Cardiac muscle cell (in vitro differentiated cells and primary cell): ENCODE data around the gene CCDC144A. TPM values are rescaled to one million over a fixed set of nuclear protein-coding genes. Genes with fewer than 3 reads are reported as not detected.
"Not testable (repeated sequence)": the region's sequence is repeated elsewhere in the genome, so short reads cannot be mapped to it uniquely, and the experiment has no call there.

Source experiments
- DNase-seq, 2 donors: peaks; one replicate each; pipeline versions ENCODE4 v3.0.0 to v3.0.0-alpha.2; 2010 to 2017; ENCODE audit warnings: low read depth in 1 of 2, low spot score in 1 of 2
- H3K27ac ChIP-seq: fragments of 200-600 bp; sonication (generic); 2 replicates; pipeline ENCODE4 v1.5.1; 2016
- H3K27me3 ChIP-seq: fragments of 200-600 bp; sonication (generic); 2 replicates; pipeline ENCODE4 v1.6.0; 2016; ENCODE audit warnings: control low read depth
- H3K36me3 ChIP-seq: fragments of 200-600 bp; sonication (generic); 2 replicates; pipeline ENCODE4 v1.5.1; 2016; ENCODE audit warnings: control low read depth
- H3K4me1 ChIP-seq: fragments of 200-600 bp; sonication (generic); 2 replicates; pipeline ENCODE4 v1.8.1; 2017; ENCODE audit warnings: low read depth, mild to moderate bottlenecking, mixed run types
- H3K4me3 ChIP-seq: fragments of 200-600 bp; sonication (generic); 2 replicates; pipeline ENCODE4 v1.5.1; 2016; ENCODE audit warnings: mild to moderate bottlenecking
- H3K9me3 ChIP-seq: fragments of 200-600 bp; sonication (generic); 2 replicates; pipeline ENCODE4 v1.5.1; 2017; ENCODE audit warnings: low read depth, mild to moderate bottlenecking, control low read depth
- polyA plus RNA-seq: library from polyadenylated mRNA; unstranded; fragments of >200 nt; fragmentation: Nextera tagmentation; extraction: Ambion mirVana; gene quantifications from 2 replicates; pipeline ENCODE4 v1.2.1, GENCODE V29; 2016
- total RNA-seq: library from RNA; depleted of rRNA; stranded (reverse); fragments of >200 nt; gene quantifications from 2 replicates; pipeline ENCODE4 v1.2.3, GENCODE V29; 2016
- TF ChIP-seq, protein P1 (sequence below): IDR thresholded peaks from 2 replicates; pipeline ENCODE4 v1.5.1; 2012; ENCODE audit warnings: low read depth, mild to moderate bottlenecking, low read length

CCDC144A gene
- total and polyA plus RNA-seq, 2 experiments from 2014 or later = 0.15 to 0.24 TPM

DNA sequence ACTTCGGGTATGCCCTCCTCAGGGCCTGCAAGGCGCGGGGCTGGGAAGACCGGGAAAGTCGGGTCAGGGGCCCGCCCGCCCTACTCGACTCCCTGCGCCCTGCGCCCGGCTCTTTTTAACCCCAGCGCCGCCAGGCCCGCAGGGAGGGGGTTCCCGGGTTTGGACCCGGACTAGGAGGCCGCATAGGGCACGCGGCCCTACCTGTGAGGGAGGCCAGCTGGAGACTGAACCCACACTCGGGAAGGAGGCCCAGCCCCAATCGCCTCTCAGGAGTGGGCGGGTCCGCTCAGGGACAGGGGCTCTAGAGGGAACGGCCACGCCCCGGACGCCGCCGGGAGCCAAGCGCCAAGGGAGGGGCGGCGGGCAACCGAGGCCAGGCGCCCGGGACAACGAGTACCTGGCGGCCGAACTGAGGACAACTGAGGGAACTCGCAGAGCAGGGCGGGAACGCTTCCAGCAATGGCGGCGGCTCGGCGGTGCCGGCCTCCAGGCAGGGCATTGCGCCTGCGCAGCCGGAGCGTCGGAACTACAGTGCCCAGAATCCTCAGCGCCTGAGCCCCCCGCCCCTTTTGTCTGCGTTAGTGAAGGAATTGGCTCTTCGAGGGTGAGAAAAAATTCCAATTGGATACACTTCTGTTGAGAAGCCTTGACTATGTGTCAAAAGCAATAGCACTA, 36.5 kb upstream of the CCDC144A start, which contains the start of gene ZNF624:
Gene ZNF624 (minus strand): TSS at position 484 of the 675 bp plus-strand sequence.
- Histone ChIP-seq H3K36me3 (no peaks in the 10 kb centered on the region), H3K4me1 (no peaks in the 10 kb centered on the region), H3K9me3 (no peaks in the 10 kb centered on the region), H3K27me3 (no peaks in the 10 kb centered on the region), H3K4me3 (peak within 1 kb of the TSS; percentile 45), H3K27ac (peak within 1 kb of the TSS; percentile 90)
- TF ChIP-seq, protein P1, sequence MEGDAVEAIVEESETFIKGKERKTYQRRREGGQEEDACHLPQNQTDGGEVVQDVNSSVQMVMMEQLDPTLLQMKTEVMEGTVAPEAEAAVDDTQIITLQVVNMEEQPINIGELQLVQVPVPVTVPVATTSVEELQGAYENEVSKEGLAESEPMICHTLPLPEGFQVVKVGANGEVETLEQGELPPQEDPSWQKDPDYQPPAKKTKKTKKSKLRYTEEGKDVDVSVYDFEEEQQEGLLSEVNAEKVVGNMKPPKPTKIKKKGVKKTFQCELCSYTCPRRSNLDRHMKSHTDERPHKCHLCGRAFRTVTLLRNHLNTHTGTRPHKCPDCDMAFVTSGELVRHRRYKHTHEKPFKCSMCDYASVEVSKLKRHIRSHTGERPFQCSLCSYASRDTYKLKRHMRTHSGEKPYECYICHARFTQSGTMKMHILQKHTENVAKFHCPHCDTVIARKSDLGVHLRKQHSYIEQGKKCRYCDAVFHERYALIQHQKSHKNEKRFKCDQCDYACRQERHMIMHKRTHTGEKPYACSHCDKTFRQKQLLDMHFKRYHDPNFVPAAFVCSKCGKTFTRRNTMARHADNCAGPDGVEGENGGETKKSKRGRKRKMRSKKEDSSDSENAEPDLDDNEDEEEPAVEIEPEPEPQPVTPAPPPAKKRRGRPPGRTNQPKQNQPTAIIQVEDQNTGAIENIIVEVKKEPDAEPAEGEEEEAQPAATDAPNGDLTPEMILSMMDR = no peak
- peak; percentile 95 to 98 for DNase-seq

DNA sequence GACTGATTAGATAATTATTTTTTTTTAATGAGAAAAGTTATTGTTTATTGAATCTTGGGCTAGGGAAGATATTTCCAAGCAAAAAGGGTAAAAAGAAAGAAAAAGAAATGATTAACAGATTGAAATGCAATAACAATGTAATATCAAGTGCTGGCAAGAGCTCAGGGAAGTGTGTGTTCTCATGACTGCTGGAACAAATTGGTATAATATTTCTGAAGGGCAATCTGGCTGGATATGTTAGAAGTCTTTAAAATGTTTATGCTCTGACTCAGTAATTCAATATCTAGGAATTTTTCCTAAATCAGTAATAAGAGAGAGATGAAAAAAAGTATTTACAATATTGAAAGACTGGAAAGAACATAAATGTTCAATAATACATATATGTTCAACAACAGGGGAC, 28.8 kb upstream of the CCDC144A start:
- no peak for DNase-seq
- Histone ChIP-seq H3K4me3 (no peak overlapping the region), H3K9me3 (no peaks in the 10 kb centered on the region), H3K4me1 (no peaks in the 10 kb centered on the region), H3K27ac (no peak overlapping the region), H3K36me3 (no peaks in the 10 kb centered on the region), H3K27me3 (no peaks in the 10 kb centered on the region)
- TF ChIP-seq, protein P1 = no peak

DNA sequence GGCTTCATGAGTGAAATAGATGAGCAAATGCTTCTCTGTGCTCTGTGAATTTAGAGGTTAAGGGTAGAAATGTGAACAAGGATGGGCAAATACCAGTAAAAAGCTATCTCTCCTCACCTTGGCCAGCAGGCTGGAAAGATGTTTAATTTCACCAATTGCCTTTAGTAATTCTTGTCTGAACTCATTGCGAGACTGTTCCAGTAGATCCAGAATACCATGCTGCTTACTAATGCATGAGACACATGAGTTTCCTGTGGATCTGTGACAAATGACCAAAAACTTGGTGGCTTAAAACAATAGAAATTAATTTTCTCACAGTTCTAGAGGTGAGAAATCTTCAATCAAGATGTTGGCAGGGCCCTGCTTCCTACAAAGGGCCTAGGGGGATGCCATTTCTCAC, 27.1 kb upstream of the CCDC144A start:
- DNase-seq = no peak
- TF ChIP-seq, protein P1 = no peak
- Histone ChIP-seq H3K36me3 (no peaks in the 10 kb centered on the region), H3K27me3 (peaks cover 12% of the 10 kb centered on the region), H3K4me3 (no peak overlapping the region), H3K27ac (no peak overlapping the region), H3K4me1 (no peaks in the 10 kb centered on the region), H3K9me3 (no peaks in the 10 kb centered on the region)

DNA sequence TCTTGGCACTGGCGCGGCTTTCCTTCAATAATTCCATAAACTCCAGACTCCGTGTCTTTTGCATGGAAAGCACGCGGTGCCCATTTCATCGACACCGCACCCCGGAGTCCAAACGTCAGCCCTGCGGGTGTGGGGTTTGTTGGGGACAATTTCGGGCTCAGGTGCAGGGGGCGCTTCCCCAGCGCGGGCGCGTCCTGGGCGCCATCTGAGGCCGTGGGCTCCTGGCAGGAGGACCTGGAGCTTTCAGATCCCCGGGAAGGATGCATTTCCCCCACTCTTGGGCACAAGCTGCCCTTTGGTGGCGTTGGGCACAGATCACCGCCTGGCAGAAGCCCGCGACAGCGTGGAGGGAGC, 23.5 kb upstream of the CCDC144A start:
- not testable (repeated sequence) for H3K36me3 ChIP-seq, H3K27ac ChIP-seq, H3K9me3 ChIP-seq, H3K4me1 ChIP-seq, H3K4me3 ChIP-seq, DNase-seq
- peaks cover 20% of the 10 kb centered on the region for H3K27me3 ChIP-seq

DNA sequence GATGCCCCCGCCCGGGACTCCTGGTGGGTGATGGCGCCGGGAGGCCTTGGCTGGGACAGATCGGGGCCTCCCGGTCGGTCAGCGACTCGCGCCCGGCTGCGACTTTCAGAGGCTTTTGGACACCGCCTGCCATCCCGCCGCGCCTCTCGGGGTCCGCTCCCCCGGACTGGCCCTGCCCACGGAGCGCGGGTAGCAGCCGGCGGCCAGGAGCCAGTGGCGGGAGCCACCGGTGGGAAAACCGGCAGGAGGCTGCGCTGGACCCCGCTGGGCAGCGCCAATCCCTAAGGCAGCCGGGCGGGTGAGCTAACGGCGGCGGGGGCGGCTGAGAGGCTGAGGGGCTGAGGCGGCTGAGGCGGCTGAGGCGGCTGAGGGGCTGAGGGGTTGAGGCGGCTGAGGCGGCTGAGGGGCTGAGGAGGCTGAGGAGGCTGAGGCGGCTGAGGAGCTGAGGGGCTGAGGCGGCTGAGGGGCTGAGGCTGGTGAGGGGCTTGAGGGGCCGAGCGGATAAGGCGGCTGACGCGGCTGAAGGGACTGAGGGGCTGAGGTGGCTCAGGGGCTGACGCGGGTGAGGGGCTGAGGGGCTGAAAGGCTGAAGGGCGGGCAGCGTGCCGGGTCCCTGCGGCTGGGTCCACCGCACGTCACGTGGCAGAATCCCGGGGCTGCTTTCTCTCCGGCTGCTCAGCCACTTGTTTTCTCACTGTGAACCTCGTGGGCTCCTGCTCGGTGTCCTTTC, 23.0 kb upstream of the CCDC144A start:
- H3K9me3 ChIP-seq, H3K27ac ChIP-seq, H3K36me3 ChIP-seq, H3K4me1 ChIP-seq: not testable (repeated sequence)
- H3K27me3 ChIP-seq = peaks cover 20% of the 10 kb centered on the region
- H3K4me3 ChIP-seq = peak overlapping the region; percentile 14
- DNase-seq = peak; percentile 11 to 50

DNA sequence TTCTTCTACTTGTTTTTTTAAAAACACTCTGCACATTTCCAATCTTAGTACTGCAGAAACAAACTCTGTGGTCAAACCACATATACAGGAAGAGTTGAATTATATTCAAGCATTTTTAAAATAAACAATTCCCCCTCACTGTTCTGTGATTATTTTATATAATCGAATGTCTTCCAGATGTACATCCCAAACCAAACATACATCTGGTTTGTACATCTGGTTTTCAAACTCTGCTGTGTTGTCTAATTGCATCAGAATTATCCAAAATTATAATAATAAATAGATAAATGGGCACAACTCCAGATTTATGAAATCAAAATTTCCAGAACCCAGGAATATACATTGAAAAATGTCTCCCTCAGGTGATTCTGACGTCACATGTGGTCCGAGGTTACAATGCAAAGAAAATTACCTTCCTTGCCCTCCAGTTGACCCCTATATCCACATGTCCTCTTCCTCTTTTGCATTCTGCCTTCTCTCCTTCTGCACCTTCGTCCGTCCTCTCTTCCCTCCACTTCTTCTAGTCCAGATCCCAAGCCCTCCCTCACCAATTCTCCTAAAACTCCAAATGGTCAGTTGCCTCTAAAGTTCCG, 13.3 kb upstream of the CCDC144A start:
- Histone ChIP-seq H3K27ac (no peak overlapping the region), H3K27me3 (no peaks in the 10 kb centered on the region), H3K4me3 (no peak overlapping the region), H3K4me1 (no peaks in the 10 kb centered on the region), H3K36me3 (no peaks in the 10 kb centered on the region), H3K9me3 (no peaks in the 10 kb centered on the region)
- no peak for DNase-seq
- TF ChIP-seq, protein P1 = no peak

DNA sequence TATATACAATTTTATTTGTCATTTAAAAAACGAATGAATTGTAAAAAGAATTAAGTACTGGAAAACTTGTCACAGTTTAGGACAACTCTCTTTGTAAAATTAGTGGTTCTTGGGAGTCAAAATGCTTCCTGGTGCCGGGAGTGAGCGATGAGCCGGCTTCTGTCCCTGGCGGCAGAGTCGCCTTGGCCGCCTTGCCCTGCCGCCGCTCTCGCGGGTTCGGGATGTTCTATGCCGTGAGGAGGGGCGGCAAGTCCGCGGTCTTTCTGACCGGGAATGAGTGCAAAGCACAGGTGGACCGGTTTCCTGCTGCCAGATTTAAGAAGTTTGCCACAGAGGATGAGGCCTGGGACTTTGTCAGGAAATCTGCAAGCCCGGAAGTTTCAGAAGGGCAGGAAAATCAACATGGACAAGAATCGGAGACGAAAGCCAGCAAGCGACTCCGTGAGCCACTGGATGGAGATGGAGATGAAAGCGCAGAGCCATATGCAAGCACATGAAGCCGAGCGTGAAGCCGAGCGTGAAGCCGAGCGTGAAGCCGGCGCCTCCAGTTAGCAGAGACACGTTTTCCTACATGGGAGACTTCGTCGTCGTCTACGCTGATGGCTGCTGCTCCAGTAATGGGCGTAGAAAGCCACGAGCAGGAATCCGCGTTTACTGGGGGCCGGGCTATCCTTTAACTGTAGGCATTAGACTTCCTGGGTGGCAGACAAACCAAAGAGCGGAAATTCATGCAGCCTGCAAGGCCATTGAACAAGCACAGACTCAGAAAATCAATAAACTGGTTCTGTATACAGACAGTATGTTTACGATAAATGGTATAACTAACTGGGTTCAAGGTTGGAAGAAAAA, 6.5 kb upstream of the CCDC144A start:
- not testable (repeated sequence) for H3K9me3 ChIP-seq, H3K27ac ChIP-seq, H3K4me1 ChIP-seq, H3K36me3 ChIP-seq, DNase-seq, H3K27me3 ChIP-seq, H3K4me3 ChIP-seq

DNA sequence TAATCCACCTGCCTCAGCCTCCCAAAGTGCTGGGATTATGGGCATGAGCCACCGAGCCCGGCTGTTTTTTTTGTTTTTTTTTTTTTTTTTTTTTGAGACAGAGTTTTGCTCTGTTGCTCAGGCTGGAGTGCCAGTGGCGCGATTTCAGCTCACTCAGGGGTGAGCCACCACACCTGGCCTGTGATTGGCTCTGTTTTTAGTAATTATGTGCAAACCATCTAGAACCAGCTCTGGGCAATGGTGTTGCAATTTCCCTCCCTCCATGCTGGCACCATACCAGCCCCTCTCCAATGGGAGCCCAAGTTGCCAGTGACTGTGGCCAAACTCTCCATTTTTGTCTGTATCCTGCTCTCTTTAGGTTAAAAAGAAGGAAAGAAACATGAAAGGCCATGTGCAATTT, 4.0 kb upstream of the CCDC144A start:
- not testable (repeated sequence) for H3K9me3 ChIP-seq, H3K36me3 ChIP-seq, H3K27me3 ChIP-seq, H3K27ac ChIP-seq, H3K4me1 ChIP-seq, H3K4me3 ChIP-seq
- peak in 1 of 2 donors; percentile 15 for DNase-seq

DNA sequence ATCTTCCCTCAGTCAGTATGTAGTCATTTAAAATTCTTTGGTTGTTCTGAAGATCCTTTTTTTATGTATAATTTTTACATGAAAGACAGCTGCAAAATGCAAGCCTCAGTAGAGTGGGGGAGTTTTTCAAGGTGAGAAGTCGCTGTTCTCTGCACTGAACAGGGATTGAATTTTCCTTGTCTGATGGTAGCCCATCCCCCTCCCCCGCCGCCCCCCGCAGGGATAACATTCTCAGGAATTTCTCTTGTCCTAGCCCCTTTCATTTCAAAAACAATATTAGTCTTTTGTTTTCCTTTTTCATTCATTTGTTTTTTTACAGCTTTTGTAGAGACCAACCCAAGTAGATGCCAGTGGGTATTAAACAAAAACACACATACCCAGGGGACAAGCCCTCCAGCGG, 2.9 kb upstream of the CCDC144A start:
- H3K4me1 ChIP-seq, H3K36me3 ChIP-seq, H3K4me3 ChIP-seq, H3K27ac ChIP-seq, H3K27me3 ChIP-seq, DNase-seq, H3K9me3 ChIP-seq: not testable (repeated sequence)
